GM23338 (cell line): ENCODE measurements around the gene CA4.

Source experiments
- EZH2 ChIP-seq: fragments of 200-600 bp; sonication (generic); IDR thresholded peaks from one replicate; pipeline ENCODE4 v1.8.0; 2017; ENCODE audit warnings: antibody characterized with exemption, mild to moderate bottlenecking, low read depth; ENCODE audit not compliant: unreplicated experiment
- TF ChIP-seq, protein P1 (sequence below): IDR thresholded peaks from one replicate; pipeline ENCODE4 v1.6.1; 2018; ENCODE audit warnings: antibody characterized with exemption; ENCODE audit not compliant: unreplicated experiment
- TF ChIP-seq, protein P2 (sequence below), 2 experiments: fragments of 200-600 bp in 1 of 2; sonication (generic) in 1 of 2; conservative IDR thresholded peaks; 2 replicates each; pipeline versions ENCODE4 v1.5.1 to v1.6.1; 2016 to 2017; ENCODE audit warnings: antibody characterized with exemption in 2 of 2, low read depth in 2 of 2, mild to moderate bottlenecking in 2 of 2, moderate library complexity in 1 of 2

DNA sequence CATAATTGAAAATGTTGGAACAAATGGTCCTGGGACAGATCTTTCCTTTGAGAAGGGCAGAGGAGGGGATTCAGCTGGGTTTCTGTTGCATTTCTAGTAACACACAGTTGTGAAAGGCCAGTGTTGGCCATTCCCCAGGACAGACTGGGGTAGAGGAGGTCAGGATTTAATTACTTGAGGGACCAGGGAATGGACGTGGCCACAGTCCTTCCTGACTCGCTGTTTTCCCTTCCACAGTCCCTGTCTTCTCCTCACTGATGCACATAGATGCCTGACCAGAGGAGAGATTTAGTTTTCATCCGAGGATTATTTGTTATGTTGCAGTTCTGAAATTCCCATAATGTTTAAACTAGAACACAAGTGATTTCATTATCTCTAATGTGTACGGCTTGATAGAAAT is 45.8 kb upstream of the CA4 start:
- TF ChIP-seq EZH2 = no peak
- TF ChIP-seq, protein P1, sequence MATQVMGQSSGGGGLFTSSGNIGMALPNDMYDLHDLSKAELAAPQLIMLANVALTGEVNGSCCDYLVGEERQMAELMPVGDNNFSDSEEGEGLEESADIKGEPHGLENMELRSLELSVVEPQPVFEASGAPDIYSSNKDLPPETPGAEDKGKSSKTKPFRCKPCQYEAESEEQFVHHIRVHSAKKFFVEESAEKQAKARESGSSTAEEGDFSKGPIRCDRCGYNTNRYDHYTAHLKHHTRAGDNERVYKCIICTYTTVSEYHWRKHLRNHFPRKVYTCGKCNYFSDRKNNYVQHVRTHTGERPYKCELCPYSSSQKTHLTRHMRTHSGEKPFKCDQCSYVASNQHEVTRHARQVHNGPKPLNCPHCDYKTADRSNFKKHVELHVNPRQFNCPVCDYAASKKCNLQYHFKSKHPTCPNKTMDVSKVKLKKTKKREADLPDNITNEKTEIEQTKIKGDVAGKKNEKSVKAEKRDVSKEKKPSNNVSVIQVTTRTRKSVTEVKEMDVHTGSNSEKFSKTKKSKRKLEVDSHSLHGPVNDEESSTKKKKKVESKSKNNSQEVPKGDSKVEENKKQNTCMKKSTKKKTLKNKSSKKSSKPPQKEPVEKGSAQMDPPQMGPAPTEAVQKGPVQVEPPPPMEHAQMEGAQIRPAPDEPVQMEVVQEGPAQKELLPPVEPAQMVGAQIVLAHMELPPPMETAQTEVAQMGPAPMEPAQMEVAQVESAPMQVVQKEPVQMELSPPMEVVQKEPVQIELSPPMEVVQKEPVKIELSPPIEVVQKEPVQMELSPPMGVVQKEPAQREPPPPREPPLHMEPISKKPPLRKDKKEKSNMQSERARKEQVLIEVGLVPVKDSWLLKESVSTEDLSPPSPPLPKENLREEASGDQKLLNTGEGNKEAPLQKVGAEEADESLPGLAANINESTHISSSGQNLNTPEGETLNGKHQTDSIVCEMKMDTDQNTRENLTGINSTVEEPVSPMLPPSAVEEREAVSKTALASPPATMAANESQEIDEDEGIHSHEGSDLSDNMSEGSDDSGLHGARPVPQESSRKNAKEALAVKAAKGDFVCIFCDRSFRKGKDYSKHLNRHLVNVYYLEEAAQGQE = no peak
- TF ChIP-seq, protein P2, sequence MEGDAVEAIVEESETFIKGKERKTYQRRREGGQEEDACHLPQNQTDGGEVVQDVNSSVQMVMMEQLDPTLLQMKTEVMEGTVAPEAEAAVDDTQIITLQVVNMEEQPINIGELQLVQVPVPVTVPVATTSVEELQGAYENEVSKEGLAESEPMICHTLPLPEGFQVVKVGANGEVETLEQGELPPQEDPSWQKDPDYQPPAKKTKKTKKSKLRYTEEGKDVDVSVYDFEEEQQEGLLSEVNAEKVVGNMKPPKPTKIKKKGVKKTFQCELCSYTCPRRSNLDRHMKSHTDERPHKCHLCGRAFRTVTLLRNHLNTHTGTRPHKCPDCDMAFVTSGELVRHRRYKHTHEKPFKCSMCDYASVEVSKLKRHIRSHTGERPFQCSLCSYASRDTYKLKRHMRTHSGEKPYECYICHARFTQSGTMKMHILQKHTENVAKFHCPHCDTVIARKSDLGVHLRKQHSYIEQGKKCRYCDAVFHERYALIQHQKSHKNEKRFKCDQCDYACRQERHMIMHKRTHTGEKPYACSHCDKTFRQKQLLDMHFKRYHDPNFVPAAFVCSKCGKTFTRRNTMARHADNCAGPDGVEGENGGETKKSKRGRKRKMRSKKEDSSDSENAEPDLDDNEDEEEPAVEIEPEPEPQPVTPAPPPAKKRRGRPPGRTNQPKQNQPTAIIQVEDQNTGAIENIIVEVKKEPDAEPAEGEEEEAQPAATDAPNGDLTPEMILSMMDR (conservative IDR thresholded peaks at IDR 0.05; ENCODE audit: low read depth in 2 of 2) = no peak
